Sigmoid colon (tissue), 4 donors: ENCODE results near the gene LPAR4.

Experiments used
- POLR2A ChIP-seq, 2 donors: fragments of 450-650 bp; IDR thresholded peaks; one replicate each; pipeline ENCODE4 v1.6.1; 2016; ENCODE audit warnings: antibody characterized with exemption in 2 of 2, mild to moderate bottlenecking in 2 of 2, moderate library complexity in 2 of 2
- POLR2AphosphoS5 ChIP-seq, 4 donors: sonication (generic); formaldehyde crosslinking; IDR thresholded peaks; one replicate each; pipeline ENCODE4 v1.6.1; 2017; ENCODE audit warnings: antibody characterized with exemption in 4 of 4
- TF ChIP-seq, protein P1 (sequence below), 4 experiments: fragments of 450-650 bp in 3 of 4; fragments of 200-600 bp in 1 of 4; IDR thresholded peaks; one replicate each; pipeline ENCODE4 v1.5.1; 2016 to 2019; ENCODE audit warnings: antibody characterized with exemption in 4 of 4, mild to moderate bottlenecking in 3 of 4, moderate library complexity in 2 of 4

DNA sequence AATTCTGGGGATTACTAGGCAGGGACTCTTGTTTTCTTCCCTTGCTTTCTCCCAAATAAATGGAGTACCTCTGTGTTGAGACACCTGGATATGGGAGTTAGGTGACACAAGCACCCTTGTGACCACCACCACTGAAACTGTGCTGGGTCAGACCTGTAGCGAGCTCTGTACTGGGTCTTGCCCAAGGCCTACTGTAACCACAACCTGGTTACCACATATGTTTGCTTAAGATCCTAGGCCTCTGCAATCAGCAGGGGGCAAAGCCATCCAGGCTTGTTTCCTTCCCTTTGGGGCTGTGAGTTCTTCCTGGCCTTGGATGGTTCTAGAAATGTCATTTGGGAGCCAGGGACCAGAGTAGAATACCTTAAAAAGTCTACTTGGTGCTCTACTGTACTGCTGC, 49.4 kb downstream of the LPAR4 start:
- TF ChIP-seq POLR2A (IDR thresholded peaks at IDR 0.05) (no peak), POLR2AphosphoS5 (IDR thresholded peaks at IDR 0.05) (no peak)
- TF ChIP-seq, protein P1, sequence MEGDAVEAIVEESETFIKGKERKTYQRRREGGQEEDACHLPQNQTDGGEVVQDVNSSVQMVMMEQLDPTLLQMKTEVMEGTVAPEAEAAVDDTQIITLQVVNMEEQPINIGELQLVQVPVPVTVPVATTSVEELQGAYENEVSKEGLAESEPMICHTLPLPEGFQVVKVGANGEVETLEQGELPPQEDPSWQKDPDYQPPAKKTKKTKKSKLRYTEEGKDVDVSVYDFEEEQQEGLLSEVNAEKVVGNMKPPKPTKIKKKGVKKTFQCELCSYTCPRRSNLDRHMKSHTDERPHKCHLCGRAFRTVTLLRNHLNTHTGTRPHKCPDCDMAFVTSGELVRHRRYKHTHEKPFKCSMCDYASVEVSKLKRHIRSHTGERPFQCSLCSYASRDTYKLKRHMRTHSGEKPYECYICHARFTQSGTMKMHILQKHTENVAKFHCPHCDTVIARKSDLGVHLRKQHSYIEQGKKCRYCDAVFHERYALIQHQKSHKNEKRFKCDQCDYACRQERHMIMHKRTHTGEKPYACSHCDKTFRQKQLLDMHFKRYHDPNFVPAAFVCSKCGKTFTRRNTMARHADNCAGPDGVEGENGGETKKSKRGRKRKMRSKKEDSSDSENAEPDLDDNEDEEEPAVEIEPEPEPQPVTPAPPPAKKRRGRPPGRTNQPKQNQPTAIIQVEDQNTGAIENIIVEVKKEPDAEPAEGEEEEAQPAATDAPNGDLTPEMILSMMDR (IDR thresholded peaks at IDR 0.05): no peak
